Cerebellar nuclear complex (tissue), 1 donor: ENCODE data around the gene KLRD1.
"Not testable (repeated sequence)": the region's sequence is repeated elsewhere in the genome, so short reads cannot be mapped to it uniquely, and the experiment has no call there.

ENCODE experiments used
- DNase-seq, 2 experiments: peaks; one replicate each; lab custom pipeline; 2025; lab: John Stamatoyannopoulos, UW

KLRD1 gene

GRCh38 chr12:10368206-10369171 is 60.8 kb downstream of the KLRD1 start:
- no peak for DNase-seq

GRCh38 chr12:10369557-10370415 is 62.1 kb downstream of the KLRD1 start:
- DNase-seq, result no peak

- not testable (repeated sequence) for DNase-seq
These were observed 64.3 kb downstream of the KLRD1 start for GRCh38 chr12:10371893-10372535.

GRCh38 chr12:10372559-10372958 is 64.9 kb downstream of the KLRD1 start:
- no peak for DNase-seq

GRCh38 chr12:10374624-10375018 is 67.0 kb downstream of the KLRD1 start:
- no peak for DNase-seq

GRCh38 chr12:10378737-10379136 is 71.1 kb downstream of the KLRD1 start:
- not testable (repeated sequence) for DNase-seq
